ENCODE measurements around the gene NME1.
"Not testable (repeated sequence)": the region's sequence is repeated elsewhere in the genome, so short reads cannot be mapped to it uniquely, and the experiment has no call there.

NME1 gene

DNA sequence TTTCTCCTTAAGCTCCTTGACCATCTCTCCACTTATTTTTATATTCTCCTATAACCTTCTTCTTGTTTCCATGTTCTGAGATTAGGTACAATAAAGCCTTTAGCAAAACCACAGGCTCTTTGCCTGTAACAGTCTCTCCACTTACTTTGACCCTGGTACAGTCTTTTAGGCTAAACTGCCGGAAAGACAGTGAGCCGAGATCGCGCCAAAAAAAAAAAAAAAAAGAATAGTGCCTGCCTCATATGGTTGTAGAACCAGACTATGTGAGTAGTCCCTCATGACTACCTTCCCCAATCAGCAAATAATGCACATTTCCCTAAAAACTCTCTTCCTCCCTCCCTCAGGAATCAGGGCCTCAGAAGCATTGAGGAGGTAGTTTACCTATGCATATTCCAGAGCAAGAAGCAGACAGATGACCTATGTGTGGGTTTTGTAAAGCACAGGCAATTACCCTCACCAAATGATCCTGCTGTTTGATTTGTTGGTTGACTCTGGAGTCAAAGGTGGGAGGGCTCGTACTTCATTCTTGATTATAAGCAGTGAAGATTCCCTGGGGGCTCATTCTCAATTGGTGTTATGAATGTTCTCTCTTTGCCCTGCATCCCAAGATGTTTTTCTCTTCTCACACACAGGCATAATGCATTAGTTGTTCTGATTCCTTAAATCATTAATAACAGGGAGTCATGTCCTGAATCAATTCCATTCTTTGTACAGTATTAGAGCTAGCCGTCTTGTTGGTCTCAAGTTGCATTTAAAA is 8.9 kb upstream of the NME1 start:
- no peak for DNase-seq (ENCODE audit: low read depth in 3 of 3)

DNA sequence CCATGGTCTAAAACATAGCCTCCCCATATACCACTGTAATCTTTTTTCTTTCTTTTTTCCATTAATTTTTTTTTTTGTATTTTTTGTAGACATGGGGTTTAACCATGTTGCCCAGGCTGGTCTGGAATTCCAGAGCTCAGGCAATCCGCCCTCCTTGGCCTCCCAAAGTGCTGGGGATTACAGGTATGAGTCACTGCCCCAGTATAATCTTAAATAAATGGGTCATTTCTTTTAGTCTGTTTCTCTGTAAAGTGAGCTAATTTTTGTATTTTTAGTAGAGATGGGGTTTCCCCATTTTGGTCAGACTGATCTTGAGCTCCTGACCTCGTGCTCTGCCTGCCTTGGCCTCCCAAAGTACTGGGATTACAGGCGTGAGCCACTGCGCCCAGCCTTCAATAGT is 5.7 kb upstream of the NME1 start:
- DNase-seq (ENCODE audit: low read depth in 3 of 3) = no peak

DNA sequence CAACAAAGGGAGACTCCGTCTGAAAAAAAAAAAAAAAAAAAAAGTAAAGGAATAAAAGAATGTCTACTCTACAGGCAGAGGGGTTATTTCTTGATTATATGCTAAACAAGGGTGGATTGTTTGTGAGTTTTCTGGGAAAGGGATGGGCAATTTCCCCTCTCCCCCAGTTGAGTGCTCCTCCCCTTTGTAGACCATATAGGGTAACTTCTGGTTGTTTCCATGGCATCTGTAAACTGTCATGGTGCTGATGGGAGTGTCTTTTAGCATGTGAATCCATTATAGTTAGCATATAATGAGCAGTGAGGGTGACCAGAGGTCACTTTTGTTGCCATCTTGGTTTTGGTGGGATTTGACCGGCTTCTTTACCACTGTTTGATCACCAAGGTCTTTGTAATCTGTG is 4.2 kb upstream of the NME1 start:
- DNase-seq (ENCODE audit: low read depth in 3 of 3) = no peak

GRCh38 chr17:51150932-51151331 is 2.4 kb upstream of the NME1 start:
- no peak for DNase-seq (ENCODE audit: low read depth in 3 of 3)

DNA sequence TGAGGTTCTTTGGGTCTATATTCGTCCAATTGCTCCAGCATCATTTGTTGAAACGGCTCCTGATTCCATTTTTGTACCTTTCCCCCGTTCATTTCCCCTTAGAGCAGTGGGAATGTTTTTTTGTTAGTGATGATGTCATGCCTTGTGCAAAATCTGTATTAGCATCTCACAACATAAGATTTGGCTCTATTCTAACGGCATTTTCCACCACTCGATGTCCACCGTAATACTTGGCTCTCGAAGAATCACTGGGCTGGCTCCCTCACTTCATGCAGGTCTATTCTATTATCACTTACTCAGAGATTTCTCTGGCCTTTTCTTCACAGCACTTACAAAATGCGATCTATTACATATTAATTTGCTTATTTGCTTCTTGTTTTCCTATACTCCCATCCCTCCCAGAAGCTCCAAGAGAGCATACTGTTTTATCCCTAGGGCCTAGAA is 571 bp upstream of the NME1 start:
- DNase-seq (ENCODE audit: low read depth in 3 of 3) = no peak

DNA sequence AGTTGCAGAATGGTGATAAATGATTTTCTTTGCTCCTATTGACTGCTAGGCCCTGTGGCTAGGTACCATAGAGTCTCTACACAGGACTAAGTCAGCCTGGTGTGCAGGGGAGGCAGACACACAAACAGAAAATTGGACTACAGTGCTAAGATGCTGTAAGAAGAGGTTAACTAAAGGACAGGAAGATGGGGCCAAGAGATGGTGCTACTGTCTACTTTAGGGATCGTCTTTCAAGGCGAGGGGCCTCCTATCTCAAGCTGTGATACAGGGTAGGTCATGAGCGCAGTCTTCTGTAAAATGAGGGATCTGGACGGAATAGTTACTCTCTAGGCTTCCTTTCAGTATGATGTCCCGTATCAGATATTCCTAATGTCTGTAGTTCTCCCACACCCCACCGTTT is 817 bp downstream of the NME1 start:
- DNase-seq (ENCODE audit: low read depth in 3 of 3) = no peak

GRCh38 chr17:51155416-51155815 is 2.1 kb downstream of the NME1 start:
- DNase-seq (ENCODE audit: low read depth in 3 of 3) = no peak

GRCh38 chr17:51159604-51160003 is 6.2 kb downstream of the NME1 start:
- no peak for DNase-seq (ENCODE audit: low read depth in 3 of 3)

DNA sequence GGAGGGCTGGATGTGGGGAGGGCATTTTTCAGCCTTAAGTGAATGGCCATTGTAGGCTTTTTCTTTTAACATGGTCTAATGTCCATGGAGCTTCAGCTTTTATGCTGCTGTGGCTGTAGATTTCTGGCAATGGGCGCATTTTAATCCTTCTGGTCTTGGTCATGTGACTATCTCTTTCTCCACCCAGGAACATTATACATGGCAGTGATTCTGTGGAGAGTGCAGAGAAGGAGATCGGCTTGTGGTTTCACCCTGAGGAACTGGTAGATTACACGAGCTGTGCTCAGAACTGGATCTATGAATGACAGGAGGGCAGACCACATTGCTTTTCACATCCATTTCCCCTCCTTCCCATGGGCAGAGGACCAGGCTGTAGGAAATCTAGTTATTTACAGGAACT is 8.2 kb downstream of the NME1 start:
- no peak for DNase-seq (ENCODE audit: low read depth in 3 of 3)

DNA sequence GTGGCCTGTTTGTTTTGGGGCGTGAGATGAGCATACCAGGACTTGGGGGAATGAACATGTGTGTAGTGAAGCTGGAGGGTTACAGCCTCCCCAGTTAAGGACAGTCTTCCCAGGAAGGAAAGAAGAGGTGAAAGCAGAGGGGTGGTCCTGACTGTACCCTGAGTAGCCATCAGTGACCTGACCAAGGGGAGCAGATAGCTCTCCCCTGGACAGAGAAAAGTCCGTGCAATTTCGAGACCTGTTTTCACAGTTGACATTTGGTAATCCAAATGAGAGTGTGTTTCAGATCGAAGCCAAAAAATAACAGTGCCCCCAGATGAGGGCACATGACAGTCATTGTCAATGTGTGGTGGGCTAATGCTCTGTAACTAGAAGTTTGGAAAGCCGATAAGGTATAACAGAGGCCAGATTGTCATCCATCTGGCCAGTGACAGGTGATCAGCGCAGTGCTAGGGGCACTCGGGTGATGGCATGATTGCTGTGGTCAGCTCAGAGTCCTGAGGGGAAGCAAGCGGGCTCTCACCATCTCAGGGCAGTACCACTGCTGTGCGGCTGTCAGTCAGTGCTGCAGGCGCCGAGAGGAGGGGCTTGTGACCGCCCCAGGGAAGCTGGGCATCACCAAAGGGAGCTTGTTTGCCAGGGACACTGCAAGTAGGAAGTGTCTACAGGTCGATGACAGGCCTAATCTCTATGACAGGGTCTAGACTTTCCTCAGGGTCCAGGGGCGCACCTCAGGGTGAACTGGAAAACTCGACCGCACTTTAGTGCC is 11.7 kb downstream of the NME1 start:
- no peak for DNase-seq (ENCODE audit: low read depth in 3 of 3)

GRCh38 chr17:51165680-51166197 is 12.4 kb downstream of the NME1 start:
- DNase-seq (ENCODE audit: low read depth in 3 of 3) = peak in 1 of 3 donors; percentile 27

GRCh38 chr17:51166198-51166986 is 13.0 kb downstream of the NME1 start, which contains the start of gene NME2:
Gene NME2 (plus strand): TSS chr17:51166411. CDS start chr17:51166831, 420 bp downstream.
- DNase-seq (ENCODE audit: low read depth in 3 of 3) = peak; percentile 38 to 66 (median 50)

DNA sequence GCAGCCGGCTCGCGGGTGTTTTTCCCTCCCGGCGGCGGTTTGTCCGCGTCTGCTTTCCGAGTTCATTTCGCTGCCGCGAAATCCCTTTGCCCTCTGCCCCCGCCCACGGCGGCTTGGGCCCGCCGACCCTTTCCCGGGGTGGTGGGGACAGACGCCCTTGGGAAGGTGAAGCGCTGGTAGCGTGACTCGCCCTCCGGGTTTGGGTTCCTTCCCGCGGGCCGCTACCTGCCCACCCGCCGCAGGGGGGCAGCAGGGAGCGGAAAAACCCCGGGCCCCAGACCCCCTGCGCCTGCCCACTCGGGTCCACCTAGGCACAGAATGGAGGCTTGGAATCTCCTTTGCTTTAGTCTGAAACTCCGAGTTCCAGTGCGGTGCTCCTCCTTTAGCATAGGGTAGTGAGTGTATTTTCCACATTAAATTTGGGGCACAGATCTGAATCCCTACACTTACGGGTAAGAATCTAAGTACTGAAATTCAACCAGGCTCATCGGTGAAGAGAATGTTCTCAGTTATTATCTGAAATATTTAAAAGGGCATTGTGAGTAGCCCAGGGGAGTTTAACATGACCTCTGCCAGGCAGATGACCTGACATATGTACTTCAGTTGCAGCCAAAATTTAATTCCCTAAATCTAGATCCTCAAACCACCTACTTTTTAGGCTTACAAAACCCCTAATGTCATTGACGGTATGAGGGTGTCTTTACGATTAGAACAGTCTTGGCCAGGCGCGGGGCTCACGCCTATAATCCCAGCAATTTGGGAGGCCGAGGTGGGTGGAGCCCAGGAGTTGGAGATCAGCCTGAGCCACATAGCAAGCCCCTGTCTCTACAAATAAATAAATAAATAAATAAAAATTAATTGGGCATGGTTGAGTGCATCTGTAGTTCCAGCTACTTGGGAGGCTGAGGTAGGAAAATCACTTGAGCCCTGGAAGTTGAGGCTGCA is 13.9 kb downstream of the NME1 start:
- DNase-seq (ENCODE audit: low read depth in 3 of 3) = peak; percentile 55 to 73 (median 55)

DNA sequence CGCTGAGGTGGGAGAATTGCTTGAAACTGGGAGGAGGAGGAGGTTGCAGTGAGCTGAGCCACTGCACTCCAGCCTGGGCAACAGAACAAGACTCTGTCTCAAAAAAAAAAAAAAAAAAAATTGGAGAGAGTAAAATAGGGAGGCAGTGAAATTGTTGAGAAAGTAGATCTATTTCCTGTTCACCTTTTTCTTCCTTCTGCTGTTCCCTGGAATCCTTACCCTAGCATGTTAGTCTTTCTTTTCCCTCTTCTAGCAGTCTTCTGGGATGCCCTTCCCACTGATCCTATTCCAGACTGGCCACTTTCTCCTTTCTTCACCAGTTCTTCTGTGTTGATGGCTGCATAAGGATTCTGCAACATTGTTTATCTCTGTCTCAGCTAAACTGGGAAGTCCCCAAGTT is 16.0 kb downstream of the NME1 start:
- DNase-seq (ENCODE audit: low read depth in 3 of 3) = no peak

- no peak for DNase-seq (ENCODE audit: low read depth in 3 of 3)
Observed at GRCh38 chr17:51170736-51171135, 17.4 kb downstream of the NME1 start.

GRCh38 chr17:51172030-51172429 is 18.7 kb downstream of the NME1 start:
- not testable (repeated sequence) for DNase-seq (ENCODE audit: low read depth in 3 of 3)

- DNase-seq (ENCODE audit: low read depth in 3 of 3) = no peak
Observed at GRCh38 chr17:51180486-51180885, 27.1 kb downstream of the NME1 start.

- no peak for DNase-seq (ENCODE audit: low read depth in 3 of 3)
Observed at GRCh38 chr17:51184124-51184523, 30.8 kb downstream of the NME1 start.

GRCh38 chr17:51185763-51186332 is 32.5 kb downstream of the NME1 start:
- DNase-seq (ENCODE audit: low read depth in 3 of 3) = no peak

DNA sequence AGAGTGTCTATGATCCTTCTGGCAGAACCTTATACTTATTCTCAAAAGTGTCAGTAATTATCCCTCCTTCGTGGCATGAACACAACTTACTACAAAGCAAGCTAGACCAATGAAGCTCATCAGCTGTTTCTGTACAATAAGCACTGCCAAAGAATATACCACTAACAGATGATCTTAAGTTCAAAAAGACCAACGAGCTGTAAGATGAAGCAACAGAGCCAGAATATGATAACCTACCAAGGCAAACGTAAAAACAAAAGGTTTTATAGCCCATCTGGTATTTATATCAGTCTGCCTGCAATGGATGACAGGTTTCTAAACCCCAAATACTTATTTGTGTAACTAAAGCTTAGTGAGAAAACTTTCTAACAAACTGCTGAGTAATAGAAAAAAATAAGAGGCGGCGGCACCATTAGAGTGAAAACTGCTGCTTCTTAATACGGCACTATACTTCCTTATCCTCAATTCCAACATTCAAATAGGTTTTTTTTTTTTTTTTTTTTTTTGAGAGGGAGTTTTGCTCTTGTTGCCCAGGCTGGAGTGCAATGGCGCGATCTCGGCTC is 35.0 kb downstream of the NME1 start:
- DNase-seq (ENCODE audit: low read depth in 3 of 3) = no peak
